ENCODE data around the gene ABCC5.
"Not testable (repeated sequence)": the region's sequence is repeated elsewhere in the genome, so short reads cannot be mapped to it uniquely, and the experiment has no call there.

Gene ABCC5

DNA sequence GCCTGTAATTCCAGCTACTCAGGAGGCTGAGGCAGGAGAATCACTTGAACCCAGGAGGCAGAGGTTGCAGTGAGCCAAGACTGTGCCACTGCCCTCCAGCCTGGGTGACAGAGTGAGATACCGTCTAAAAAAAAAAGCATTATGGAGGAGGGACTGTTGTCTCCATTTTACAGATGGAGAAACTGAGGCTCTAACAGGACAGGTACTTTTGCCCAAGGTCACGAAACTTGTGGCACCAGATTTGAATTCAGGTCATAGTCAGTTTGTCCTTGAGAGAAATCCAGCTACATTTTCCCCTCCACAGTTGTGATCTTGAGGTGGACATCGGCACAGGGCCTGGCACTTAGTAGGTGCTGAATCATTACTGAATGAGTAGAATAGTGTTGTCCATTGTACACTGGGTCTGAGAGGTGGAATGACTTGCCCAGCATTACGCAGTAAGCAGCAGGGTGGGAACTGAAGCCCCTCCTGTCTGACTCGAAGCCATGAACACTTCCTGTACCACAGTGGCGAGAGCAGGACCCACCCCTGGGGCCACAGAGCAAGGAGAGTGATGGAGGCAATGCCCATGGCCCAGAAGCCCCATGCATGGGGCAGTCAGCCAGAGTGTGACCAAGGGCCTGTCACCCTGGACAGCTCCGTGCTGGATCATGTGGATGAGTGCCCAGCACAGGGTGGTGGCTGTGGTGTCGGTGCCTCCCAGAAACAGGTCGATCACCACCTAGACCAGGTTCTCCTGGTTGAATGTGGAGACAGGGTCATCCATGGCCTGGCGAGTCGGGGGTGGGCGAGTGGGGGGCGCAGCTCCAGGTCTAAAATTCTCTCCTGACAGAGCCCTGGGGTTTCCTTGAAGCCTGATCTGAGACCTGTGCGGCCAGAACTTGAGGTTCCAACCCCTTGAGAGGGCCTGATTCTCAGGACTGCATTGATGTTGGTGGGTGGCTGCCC is 112.6 kb downstream of the ABCC5 start:
- Histone ChIP-seq H3K4me3 (no peak overlapping the region), H3K27ac (no peak overlapping the region)

DNA sequence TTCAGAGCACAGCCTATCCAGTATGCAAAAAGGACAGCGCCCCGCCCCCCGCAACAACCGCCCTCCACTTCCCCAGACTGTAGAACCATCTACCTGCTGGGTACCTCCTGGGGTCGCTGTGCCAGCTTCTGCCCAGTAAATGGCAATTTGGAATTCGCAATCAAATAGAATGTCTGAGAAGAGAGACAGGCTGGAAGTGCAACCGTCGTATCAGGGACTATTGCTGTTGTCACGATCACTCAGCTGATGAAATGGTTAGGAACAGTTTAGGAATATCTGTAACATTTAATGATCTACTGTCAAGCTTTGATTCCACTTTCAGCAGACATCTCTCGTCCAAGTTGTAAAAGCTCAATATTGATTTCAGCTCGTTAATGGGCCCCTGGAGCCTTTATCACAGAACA is 119.7 kb downstream of the ABCC5 start:
- H3K27ac ChIP-seq = no peak overlapping the region
- H3K4me3 ChIP-seq = no peak overlapping the region

DNA sequence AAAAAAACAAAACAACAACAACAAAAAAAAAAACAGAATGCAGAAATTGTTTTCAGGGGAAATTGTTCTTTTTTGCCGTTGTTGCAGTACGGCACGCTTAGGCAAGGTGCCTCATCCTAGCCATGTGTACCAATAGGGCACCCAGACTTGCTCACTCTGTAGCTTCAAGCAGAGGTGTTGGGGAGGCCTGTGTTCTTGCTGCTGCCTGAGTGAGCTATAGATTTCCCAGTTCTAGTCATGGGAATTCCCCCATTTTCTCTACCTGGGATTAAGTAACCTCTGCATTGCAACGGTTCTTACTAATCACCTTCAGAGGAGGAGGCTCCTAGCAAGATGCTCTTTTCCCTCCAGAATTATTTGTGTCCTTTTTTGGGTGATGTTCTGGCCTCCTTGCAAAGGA is 120.1 kb downstream of the ABCC5 start:
- no peak overlapping the region for H3K27ac ChIP-seq
- no peak overlapping the region for H3K4me3 ChIP-seq

DNA sequence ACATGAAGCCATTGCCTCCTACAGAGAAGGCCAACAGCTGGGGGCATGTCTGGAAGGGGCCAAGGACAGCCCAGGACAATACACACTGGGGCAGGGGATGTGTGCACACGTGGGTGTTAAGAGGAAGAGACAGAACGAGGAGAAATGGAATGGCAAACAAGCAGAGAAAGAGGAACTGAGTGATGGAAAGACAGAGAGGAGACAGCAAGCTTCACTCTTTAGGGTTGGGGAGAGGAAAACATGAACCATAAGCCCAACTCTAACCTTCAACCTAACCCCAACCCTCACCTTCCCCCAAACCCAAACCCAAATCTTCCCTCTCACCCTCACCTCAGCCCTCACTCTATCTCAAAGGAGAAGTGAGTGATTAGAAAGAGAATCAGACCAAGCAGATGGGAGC is 121.1 kb downstream of the ABCC5 start:
- no peak overlapping the region for H3K4me3 ChIP-seq

DNA sequence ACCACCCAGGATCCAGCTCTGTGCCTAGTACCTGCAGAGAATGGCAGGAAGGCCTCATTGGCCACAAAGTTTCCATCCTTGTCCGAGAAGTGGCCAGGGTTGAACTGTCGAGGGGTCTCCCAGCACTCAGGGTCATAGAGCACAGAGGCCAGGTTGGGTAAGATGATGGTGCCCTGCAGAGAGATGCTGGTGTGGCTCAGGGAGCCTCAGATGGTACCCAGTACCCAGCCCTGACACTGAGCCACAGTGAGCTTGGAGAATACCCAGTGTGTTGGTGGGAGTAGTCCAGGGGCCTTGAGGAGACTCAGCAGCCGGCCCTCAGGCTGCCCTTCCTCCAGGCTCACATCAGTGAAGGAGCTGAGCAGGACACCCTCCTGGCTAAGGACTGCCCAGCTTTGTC is 121.5 kb downstream of the ABCC5 start:
- no peak overlapping the region for H3K27ac ChIP-seq
- H3K4me3 ChIP-seq = no peak overlapping the region

More for the DNA sequence above, 121.1 kb downstream of the ABCC5 start:
- no peak overlapping the region for H3K27ac ChIP-seq

DNA sequence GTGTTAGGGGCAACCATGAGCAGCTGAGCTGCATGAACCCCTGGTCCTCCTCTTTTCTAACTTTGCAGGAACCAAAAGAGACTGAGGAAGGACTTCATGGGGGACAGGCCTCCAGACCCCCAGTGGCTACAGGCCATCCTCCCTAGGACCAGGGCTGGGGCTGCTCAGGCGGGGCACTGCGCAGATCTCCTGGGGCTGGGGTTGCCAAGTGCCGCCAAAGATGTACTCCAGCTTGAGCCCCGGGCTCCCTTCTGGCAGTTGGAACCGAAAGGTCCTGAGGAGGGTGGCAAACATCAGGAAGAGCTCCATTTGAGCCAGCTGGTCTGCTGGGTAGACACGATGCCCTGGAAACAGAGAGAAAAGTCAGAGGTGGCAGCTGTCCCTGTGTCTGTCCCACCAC is 121.9 kb downstream of the ABCC5 start:
- Histone ChIP-seq H3K27ac (no peak overlapping the region), H3K4me3 (no peak overlapping the region)

DNA sequence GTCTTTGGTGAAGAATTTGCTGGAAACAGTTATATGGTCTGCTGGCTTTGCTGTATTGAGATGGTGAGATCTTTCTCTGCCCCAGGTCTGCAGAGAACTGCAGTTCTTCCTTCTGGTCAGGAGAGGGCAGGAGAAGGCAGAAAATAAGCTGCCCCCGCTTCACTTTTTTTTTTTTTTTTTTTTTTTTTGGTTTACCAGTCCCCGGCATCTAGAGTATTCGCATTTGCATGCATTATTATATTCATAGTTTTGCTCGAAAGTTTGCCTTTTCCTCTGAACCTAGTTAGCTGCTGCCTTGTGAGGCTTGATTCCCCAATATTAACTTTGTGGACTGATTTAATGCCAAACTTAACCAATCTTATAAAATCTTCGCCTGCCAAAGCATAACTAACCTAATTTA is 122.4 kb downstream of the ABCC5 start:
- Histone ChIP-seq H3K27ac (no peak overlapping the region), H3K4me3 (no peak overlapping the region)

DNA sequence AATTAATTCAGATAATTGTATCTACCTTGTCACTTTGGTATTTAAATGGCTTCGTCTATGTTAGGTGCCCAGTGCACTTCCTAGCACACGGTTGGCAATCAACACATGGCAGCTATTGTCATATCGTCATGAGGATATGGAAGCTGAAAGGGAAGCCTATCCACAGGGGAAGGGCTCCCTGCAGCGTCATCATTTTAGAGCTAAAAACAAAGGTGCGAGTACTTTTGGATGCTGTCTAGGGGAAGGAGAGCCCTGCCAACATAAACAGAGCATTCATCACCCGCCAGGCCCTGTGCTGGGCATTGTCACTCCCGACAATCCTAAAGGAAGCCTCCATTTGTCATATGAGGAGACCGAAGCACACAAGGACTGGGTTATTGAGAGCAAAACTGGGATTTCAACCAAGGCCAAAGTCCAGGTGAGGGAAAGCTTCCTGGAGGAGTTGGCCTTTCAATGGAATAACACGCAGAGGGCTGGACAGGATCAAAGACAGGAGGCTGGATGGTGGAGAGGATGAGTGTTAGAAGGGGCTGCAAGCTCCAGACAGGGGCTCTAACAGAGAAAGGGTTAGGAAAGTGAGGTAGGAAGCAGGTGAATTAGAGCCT is 125.0 kb downstream of the ABCC5 start:
- Histone ChIP-seq H3K27ac (no peak overlapping the region), H3K4me3 (no peak overlapping the region)

DNA sequence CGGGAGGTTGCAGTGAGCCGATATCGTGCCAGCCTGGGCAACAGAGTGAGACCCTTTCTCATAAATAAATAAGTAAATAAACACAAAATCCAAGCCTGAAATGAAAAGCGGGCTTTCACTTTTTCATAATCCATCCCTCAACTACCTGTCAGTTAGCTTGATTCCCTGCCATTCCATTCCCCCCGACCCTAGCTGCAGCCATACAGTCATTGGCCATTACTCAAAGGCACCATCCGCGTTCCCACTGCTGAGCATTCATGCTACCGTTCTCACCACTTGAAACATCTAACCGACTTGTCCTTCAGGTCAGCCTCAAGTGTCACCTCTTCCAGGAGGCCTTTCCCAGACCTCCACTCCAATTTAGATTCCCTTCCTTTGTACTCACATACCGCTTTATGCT is 131.9 kb downstream of the ABCC5 start:
- Histone ChIP-seq H3K27ac (no peak overlapping the region), H3K4me3 (peak overlapping the region in 1 of 7 experiments; percentile 86)

DNA sequence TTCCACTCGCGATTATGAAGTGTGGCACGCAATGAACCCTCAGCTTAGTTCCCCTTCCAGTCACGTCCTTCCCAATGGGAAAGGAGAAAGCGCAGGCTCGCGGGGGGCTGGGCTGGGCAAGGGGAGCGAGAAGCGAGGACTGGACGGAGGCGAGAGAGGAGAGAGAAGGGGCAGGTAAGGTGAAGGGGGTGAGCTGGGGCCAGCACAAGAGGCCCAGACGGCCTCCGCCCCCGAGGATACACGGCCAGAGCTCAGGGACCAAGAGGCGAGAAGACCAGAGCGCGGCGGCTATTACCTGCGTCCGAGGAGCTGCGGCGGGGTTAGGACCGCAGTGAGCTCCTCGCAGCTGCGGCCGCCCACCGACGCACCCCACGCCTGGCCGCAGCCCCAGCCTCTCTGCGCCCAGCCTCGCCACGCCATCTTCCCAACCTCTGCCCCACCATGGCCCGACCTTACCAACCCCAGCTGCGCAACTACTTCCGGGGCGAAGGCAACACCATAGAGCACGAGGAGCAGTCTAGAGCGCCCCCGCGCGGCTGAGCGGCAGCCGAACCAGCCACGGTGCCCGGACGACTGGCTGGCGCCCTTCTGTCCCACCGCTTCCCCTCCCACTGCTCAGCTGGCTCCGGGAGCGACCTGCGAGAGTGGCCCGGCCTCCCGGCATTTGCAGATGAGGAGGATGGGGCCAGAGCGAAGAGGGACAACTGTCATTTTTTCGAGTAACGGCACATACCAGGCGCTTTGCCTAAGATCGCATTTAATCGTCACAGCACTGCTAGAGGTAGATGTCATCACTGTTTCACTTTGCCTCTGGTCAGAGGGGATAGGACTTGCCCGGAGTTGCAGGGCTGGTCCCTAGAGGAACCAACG is 133.0 kb downstream of the ABCC5 start, which contains the start of gene PARL:
Gene PARL (minus strand): TSS at position 454 of the 870 bp plus-strand sequence. CDS start 34 bp downstream, at position 420.
- H3K27ac ChIP-seq = peak within 1 kb of the TSS; percentile 78 to 95 (median 89)
- peak within 1 kb of the TSS; percentile 82 to 99 (median 86) for H3K4me3 ChIP-seq

DNA sequence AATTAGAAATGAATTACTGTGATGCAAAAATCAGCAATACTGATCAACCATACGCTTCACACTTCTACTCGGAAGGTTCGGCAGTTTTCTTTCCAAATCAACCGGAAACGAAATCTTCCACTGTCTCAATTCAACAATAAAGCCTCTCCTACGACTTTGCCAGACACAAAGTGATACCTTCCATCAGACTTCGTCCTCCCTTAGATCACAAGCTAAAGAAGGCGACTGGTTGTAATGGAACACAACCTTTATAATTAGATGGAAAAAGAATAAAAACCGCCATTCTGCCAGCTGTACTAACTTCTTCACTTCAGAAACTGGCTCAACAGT is 133.6 kb downstream of the ABCC5 start:
- Histone ChIP-seq H3K27ac (peak overlapping the region; percentile 78 to 95 (median 89)), H3K4me3 (peak overlapping the region; percentile 82 to 99 (median 86))

DNA sequence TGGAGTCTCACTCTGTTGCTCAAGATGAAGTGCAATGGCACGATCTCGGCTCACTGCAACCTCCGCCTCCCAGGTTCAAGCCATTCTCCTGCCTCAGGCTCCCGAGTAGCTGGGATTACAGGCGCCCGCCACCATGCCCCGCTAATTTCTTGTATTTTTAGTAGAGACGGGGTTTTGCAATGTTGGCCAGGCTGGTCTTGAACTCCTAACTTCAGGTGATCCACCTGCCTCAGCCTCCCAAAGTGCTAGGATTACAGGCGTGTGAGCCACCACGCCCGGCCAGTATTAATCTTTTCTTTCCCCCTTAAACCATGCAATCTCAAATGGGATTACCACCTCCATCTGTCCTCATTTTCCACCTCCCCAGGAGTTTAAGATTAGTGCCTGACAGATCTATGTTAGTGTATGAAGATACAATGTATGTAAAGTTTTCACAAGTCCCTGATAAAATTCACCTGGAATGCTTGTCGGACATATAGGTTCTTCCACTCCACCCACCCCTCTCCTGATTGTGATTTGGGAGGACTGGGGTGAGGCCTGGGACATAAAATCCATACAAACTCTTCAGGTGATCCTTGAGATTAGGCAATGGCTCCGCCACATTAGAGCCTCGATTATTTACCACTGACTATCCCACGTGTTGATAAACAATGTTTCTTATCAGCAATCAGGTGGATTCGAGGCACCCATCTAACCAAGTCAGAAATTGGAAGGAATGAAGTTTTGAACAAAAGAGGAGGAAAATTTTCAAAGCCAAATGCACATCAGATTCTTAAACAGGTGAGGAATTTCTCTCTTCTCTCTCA is 134.2 kb downstream of the ABCC5 start:
- peak overlapping the region in 15 of 21 experiments; percentile 83 to 95 (median 89) for H3K27ac ChIP-seq
- peak overlapping the region; percentile 82 to 99 (median 86) for H3K4me3 ChIP-seq

DNA sequence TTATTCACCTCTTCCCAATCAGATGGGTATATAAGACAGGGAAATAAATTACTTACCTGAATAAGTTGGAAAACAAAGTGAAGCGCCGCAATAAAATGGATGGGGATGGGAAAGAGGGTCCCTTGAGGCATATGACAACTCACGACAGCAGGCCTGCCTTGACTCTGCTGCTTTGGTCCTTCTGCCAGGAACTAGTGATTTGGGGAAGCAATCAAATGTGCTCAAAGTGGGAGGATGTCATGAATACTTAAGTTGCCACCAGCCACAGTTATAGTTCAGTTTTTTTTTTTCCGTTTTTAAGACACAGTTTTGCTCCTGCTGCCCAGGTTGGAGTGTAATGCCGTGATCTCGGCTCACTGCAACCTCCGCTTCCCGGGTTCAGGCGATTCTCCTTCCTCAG is 137.6 kb downstream of the ABCC5 start:
- no peak overlapping the region for H3K4me3 ChIP-seq
- H3K27ac ChIP-seq = no peak overlapping the region

DNA sequence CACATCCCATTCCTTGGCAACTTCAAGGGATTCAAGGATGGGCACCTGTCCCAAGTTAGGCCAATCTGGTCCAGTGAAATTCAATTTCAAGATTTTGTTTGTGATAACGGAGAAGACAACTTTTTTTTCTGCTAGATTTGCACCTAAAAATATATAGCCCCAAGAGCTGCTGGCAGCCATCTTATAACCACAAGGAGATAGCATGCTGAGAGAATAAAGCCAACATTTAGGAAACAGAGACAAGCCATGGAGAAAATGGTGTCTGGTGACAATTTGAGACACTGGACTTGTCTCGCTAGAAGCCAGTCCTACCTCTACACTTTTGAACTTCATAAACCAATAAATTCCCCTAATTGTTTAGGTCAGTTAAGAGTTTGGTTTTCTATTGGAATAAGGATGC is 138.4 kb downstream of the ABCC5 start:
- no peak overlapping the region for H3K4me3 ChIP-seq
- H3K27ac ChIP-seq = peak overlapping the region in 1 of 21 experiments; percentile 70

DNA sequence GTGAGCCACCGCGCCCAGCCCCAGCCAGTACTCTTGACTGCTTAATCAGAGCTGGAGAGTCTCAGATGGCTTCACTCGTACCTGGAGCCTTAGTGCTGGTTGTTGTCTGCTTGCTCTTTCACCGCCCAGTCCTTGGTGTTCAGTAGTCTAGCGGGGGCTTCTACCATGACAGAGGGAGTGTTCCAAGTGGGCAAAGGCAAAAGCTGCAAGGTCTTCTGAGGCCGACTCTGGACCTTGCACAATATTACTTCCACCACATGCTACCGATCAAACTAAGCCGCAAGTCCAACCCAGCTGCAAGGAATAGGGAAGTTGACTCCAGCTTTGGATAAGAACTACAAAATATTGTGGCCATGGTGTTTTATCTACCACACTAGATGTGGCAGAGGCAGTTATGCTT is 139.6 kb downstream of the ABCC5 start:
- Histone ChIP-seq H3K27ac (peak overlapping the region in 7 of 21 experiments; percentile 26 to 70 (median 40)), H3K4me3 (no peak overlapping the region)

DNA sequence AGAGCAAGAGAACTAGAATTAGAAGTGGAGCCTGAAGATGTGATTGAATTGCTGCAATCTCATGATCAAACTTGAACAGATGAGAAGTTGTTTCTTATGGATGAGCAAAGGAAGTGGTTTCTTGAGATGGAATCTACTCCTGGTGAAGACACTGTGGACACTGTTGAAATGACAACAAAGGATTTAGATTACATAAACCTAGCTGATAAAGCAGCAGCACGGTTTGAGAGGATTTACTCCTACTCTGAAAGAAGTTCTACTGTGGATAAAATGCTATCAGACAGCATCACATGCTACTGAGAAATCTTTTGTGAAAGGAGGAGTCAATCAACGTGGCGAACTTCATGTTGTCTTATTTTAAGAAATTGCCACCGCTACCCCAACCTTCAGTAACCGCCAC is 140.5 kb downstream of the ABCC5 start:
- H3K27ac ChIP-seq = peak overlapping the region in 5 of 21 experiments; percentile 16 to 70 (median 34)
- H3K4me3 ChIP-seq = not testable (repeated sequence)

DNA sequence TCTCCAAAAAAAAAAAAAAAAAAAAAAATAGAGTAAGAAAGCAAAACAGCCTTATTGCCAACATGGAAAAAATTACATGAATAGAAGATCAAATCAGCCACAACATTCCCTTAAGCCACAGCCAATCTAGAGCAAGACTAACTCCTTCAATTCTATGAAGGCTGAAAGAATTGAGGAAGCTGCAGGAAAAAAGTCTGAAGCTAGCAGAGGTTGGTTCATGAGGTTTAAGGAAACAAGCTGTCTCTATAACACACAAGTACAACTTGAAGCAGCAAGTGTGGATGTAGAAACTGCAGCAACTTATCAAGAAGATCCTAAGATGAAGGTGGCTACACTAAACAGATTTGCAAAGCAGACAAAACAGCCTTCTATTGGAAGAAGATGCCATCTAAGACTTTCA is 142.3 kb downstream of the ABCC5 start:
- H3K27ac ChIP-seq = peak overlapping the region in 1 of 21 experiments; percentile 19
- H3K4me3 ChIP-seq = no peak overlapping the region

DNA sequence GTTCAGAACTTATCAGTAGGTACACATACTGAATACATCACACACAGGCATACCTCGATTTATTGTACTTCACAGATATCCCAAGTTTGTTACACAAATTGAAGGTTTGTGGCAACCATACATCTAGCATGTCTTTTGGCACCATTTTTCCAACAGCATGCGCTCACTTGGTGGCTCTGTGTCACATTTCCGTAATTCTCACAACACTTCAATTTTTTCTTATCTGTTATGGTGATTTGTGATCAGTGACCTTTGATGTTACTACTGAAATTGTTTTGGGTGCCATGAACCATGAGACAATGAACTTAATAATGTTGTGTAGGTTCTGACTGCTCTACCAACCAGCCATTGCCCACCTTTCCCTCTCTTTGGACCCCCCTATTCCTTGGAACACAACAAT is 143.8 kb downstream of the ABCC5 start:
- H3K4me3 ChIP-seq = no peak overlapping the region

DNA sequence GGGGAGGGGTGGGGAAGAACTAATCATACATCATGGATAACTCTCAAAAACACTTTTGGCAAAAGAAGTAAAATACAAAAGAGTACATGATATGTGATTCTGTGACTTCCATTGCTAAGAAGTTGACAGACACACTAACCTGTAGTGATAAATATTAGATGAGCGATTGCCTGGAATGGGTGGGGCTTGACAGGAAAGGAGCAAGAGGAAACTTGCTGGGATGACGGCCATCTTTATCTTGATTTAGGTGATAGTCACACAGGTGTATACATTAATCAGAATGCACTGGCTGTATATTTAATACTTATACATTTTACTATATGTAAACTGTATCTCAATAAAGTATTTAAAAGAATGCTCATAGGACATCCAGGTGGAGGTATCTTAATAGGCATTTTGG is 146.1 kb downstream of the ABCC5 start:
- peak overlapping the region in 1 of 21 experiments; percentile 16 for H3K27ac ChIP-seq

More for the DNA sequence above, 143.8 kb downstream of the ABCC5 start:
- no peak overlapping the region for H3K27ac ChIP-seq

More for the DNA sequence above, 146.1 kb downstream of the ABCC5 start:
- no peak overlapping the region for H3K4me3 ChIP-seq
